H9 (cell line): ENCODE data around the gene CDC123. TPM values are rescaled to one million over a fixed set of nuclear protein-coding genes. Genes with fewer than 3 reads are reported as not detected.

ENCODE experiments used
- DNase-seq: peaks from one replicate; pipeline ENCODE4 v3.0.0-alpha.2; 2017
- H2AFZ ChIP-seq: one replicate; pipeline ENCODE4 v1.6.1; 2013; ENCODE audit warnings: mild to moderate bottlenecking, low read length, control low read depth, moderate library complexity
- H2AK5ac ChIP-seq: 2 replicates; pipeline ENCODE4 v1.6.1; 2013; ENCODE audit warnings: low read length, control low read depth, mixed read lengths; ENCODE audit not compliant: insufficient read length
- H2BK120ac ChIP-seq: one replicate; pipeline ENCODE4 v1.6.1; 2013; ENCODE audit warnings: low read depth, mild to moderate bottlenecking, low read length, control low read depth, inconsistent platforms; ENCODE audit not compliant: poor library complexity, severe bottlenecking
- H2BK12ac ChIP-seq: 2 replicates; pipeline ENCODE4 v1.6.1; 2013; ENCODE audit warnings: low read length, control low read depth, mixed read lengths, low read depth; ENCODE audit not compliant: insufficient read length
- H2BK15ac ChIP-seq: 2 replicates; pipeline ENCODE4 v1.6.1; 2013; ENCODE audit warnings: low read depth, low read length, control low read depth
- H2BK20ac ChIP-seq: one replicate; pipeline ENCODE4 v1.6.1; 2013; ENCODE audit warnings: low read depth, mild to moderate bottlenecking, low read length, control low read depth, inconsistent platforms; ENCODE audit not compliant: poor library complexity, severe bottlenecking
- H2BK5ac ChIP-seq: 2 replicates; pipeline ENCODE4 v1.6.1; 2013; ENCODE audit warnings: low read length, control low read depth, mixed read lengths; ENCODE audit not compliant: insufficient read length
- H3K14ac ChIP-seq: 2 replicates; pipeline ENCODE4 v1.6.1; 2013; ENCODE audit warnings: low read length, control low read depth; ENCODE audit not compliant: insufficient read depth
- H3K18ac ChIP-seq: 2 replicates; pipeline ENCODE4 v1.6.1; 2013; ENCODE audit warnings: low read depth, mild to moderate bottlenecking, mixed read lengths, low read length, control low read depth; ENCODE audit not compliant: insufficient read length
- H3K23ac ChIP-seq: 2 replicates; pipeline ENCODE4 v1.6.1; 2013; ENCODE audit warnings: low read length, control low read depth, mixed read lengths, low read depth; ENCODE audit not compliant: insufficient read length
- H3K23me2 ChIP-seq: 2 replicates; pipeline ENCODE4 v1.6.1; 2013; ENCODE audit warnings: low read depth, mild to moderate bottlenecking, mixed read lengths, low read length, control low read depth; ENCODE audit not compliant: insufficient read length, poor library complexity, severe bottlenecking
- H3K27ac ChIP-seq: 2 replicates; pipeline ENCODE4 v1.5.1; 2013; ENCODE audit warnings: low read length, control low read depth, mixed read lengths, low read depth; ENCODE audit not compliant: insufficient read length
- H3K27me3 ChIP-seq: 2 replicates; pipeline ENCODE4 v1.6.1; 2013; ENCODE audit warnings: low read length, control low read depth, inconsistent platforms; ENCODE audit not compliant: insufficient read depth
- H3K4ac ChIP-seq: 2 replicates; pipeline ENCODE4 v1.6.1; 2013; ENCODE audit warnings: low read depth, mild to moderate bottlenecking, control low read depth, inconsistent platforms, low read length, moderate library complexity
- H3K4me1 ChIP-seq: 2 replicates; pipeline ENCODE4 v1.6.1; 2013; ENCODE audit warnings: low read length, control low read depth, inconsistent platforms; ENCODE audit not compliant: insufficient read depth
- H3K4me2 ChIP-seq: 2 replicates; pipeline ENCODE4 v1.6.1; 2013; ENCODE audit warnings: low read length, control low read depth, mixed read lengths; ENCODE audit not compliant: insufficient read length, insufficient read depth
- H3K56ac ChIP-seq: 2 replicates; pipeline ENCODE4 v1.6.1; 2013; ENCODE audit warnings: low read depth, mild to moderate bottlenecking, mixed read lengths, low read length, control low read depth; ENCODE audit not compliant: insufficient read length
- H3K79me1 ChIP-seq: 2 replicates; pipeline ENCODE4 v1.6.1; 2013; ENCODE audit warnings: low read depth, mild to moderate bottlenecking, moderate library complexity, low read length, control low read depth, inconsistent platforms; ENCODE audit not compliant: insufficient read depth, poor library complexity, severe bottlenecking
- H3K79me2 ChIP-seq: 2 replicates; pipeline ENCODE4 v1.6.1; 2013; ENCODE audit warnings: low read length, control low read depth, inconsistent platforms; ENCODE audit not compliant: insufficient read depth
- H3K9ac ChIP-seq: 2 replicates; pipeline ENCODE4 v1.6.1; 2013; ENCODE audit warnings: low read length, control low read depth, mixed read lengths; ENCODE audit not compliant: insufficient read length; ENCODE audit errors: extremely low read depth
- H3K9me3 ChIP-seq: one replicate; pipeline ENCODE4 v1.6.1; 2013; ENCODE audit warnings: low read depth, low read length, inconsistent platforms; ENCODE audit not compliant: control insufficient read depth
- H3T11ph ChIP-seq: one replicate; pipeline ENCODE4 v1.6.1; 2013; ENCODE audit warnings: mild to moderate bottlenecking, low read length, control low read depth, inconsistent platforms
- H4K20me1 ChIP-seq: one replicate; pipeline ENCODE4 v1.6.1; 2013; ENCODE audit not compliant: control insufficient read depth, insufficient read length, insufficient read depth
- H4K5ac ChIP-seq: 2 replicates; pipeline ENCODE4 v1.6.1; 2013; ENCODE audit warnings: low read depth, mild to moderate bottlenecking, mixed read lengths, low read length, control low read depth; ENCODE audit not compliant: insufficient read length
- H4K8ac ChIP-seq: replicated peaks from 2 replicates; pipeline ENCODE4 v1.6.1; 2013; ENCODE audit warnings: low read length, control low read depth, mixed read lengths, low read depth; ENCODE audit not compliant: insufficient read length
- H4K91ac ChIP-seq: 2 replicates; pipeline ENCODE4 v1.6.1; 2013; ENCODE audit warnings: low read depth, mild to moderate bottlenecking, moderate library complexity, mixed read lengths, low read length, control low read depth; ENCODE audit not compliant: insufficient read length
- H3K27ac Mint-ChIP-seq, 3 experiments: 2 replicates in 2 of 3; 3 replicates in 1 of 3; pipeline ENCODE4 v1.8.0; 2020 to 2021; ENCODE audit warnings: mixed read lengths in 3 of 3, mild to moderate bottlenecking in 1 of 3, moderate library complexity in 1 of 3
- H3K27me3 Mint-ChIP-seq: 2 replicates; pipeline ENCODE4 v1.8.0; 2021; ENCODE audit warnings: low read depth, mild to moderate bottlenecking, moderate library complexity, mixed read lengths
- H3K36me3 Mint-ChIP-seq, 3 experiments: 2 replicates in 2 of 3; 3 replicates in 1 of 3; pipeline ENCODE4 v1.8.0; 2020 to 2021; ENCODE audit warnings: low read depth in 3 of 3, mixed read lengths in 3 of 3; ENCODE audit not compliant: insufficient read depth in 1 of 3
- H3K4me1 Mint-ChIP-seq, 2 experiments: 2 replicates each; pipeline ENCODE4 v1.8.0; 2020; ENCODE audit warnings: mixed read lengths in 2 of 2
- H3K4me3 Mint-ChIP-seq, 2 experiments: 2 replicates in 1 of 2; 3 replicates in 1 of 2; pipeline ENCODE4 v1.8.0; 2020 to 2021; ENCODE audit warnings: mild to moderate bottlenecking in 2 of 2, mixed read lengths in 2 of 2, moderate library complexity in 1 of 2
- H3K9me3 Mint-ChIP-seq, 2 experiments: 2 replicates in 1 of 2; 3 replicates in 1 of 2; pipeline ENCODE4 v1.8.0; 2020; ENCODE audit warnings: mild to moderate bottlenecking in 2 of 2, mixed read lengths in 2 of 2, moderate library complexity in 1 of 2
- CTCF ChIP-seq: fragments of 200-600 bp; sonication (generic); conservative IDR thresholded peaks from 3 replicates; pipeline ENCODE4 v1.8.0; 2021; ENCODE audit warnings: antibody characterized with exemption, mild to moderate bottlenecking
- WGBS: extraction: QIAGEN DNeasy Blood & Tissue Kit; methylation state at CpG from one replicate; pipeline ENCODE4 v1.1.7; 2013; ENCODE audit warnings: missing lambda C conversion rate, low lambda C conversion rate, mixed read lengths; ENCODE audit not compliant: insufficient read length; ENCODE audit errors: extremely low coverage; 5-methylcytosine and 5-hydroxymethylcytosine counted together
- total RNA-seq: library from RNA; stranded (reverse); gene quantifications from 2 replicates; pipeline ENCODE4 v1.2.1, GENCODE V29; 2021

Gene CDC123
- total RNA-seq, 1 experiment from 2014 or later = 159 TPM

GRCh38 chr10:12235116-12235694 lies 39.2 kb downstream of the CDC123 start:
- Histone ChIP-seq H3K79me2 (no peaks in the 10 kb centered on the region), H3K23ac (no peak overlapping the region), H2BK5ac (no peak overlapping the region), H4K8ac (no peak overlapping the region), H4K91ac (no peak overlapping the region), H4K20me1 (no peaks in the 10 kb centered on the region), H3K79me1 (no peaks in the 10 kb centered on the region), H2BK15ac (no peak overlapping the region), H3K4me2 (no peak overlapping the region), H3K23me2 (no peaks in the 10 kb centered on the region), H3K27ac (no peak overlapping the region), H3K4ac (no peak overlapping the region), H3K14ac (no peak overlapping the region), H2AK5ac (no peak overlapping the region), H2BK120ac (no peak overlapping the region), H2BK12ac (no peak overlapping the region), H3K56ac (no peak overlapping the region), H3K4me1 (no peaks in the 10 kb centered on the region), H3K9me3 (no peaks in the 10 kb centered on the region), H2BK20ac (no peak overlapping the region), H3K18ac (no peak overlapping the region), H3T11ph (no peak overlapping the region), H3K27me3 (no peaks in the 10 kb centered on the region), H4K5ac (no peak overlapping the region), H2AFZ (no peak overlapping the region), H3K9ac (no peak overlapping the region)
- no peak overlapping the region for H3K4me3 Mint-ChIP-seq
- no peak for DNase-seq
- H3K4me1 Mint-ChIP-seq = no peaks in the 10 kb centered on the region
- no peaks in the 10 kb centered on the region for H3K9me3 Mint-ChIP-seq
- WGBS = no CpG with 5 or more reads among the region's 3 CpGs
- no peak for TF ChIP-seq CTCF
- H3K36me3 Mint-ChIP-seq = peaks cover 37 to 79% (median 65%) of the 10 kb centered on the region in 3 experiments
- H3K27ac Mint-ChIP-seq = no peak overlapping the region
- no peaks in the 10 kb centered on the region for H3K27me3 Mint-ChIP-seq
